ENCODE measurements around the gene PHF2.
A peak's percentile ranks its signal among the peaks of the same experiment; 100 is the strongest.

PHF2 gene

DNA sequence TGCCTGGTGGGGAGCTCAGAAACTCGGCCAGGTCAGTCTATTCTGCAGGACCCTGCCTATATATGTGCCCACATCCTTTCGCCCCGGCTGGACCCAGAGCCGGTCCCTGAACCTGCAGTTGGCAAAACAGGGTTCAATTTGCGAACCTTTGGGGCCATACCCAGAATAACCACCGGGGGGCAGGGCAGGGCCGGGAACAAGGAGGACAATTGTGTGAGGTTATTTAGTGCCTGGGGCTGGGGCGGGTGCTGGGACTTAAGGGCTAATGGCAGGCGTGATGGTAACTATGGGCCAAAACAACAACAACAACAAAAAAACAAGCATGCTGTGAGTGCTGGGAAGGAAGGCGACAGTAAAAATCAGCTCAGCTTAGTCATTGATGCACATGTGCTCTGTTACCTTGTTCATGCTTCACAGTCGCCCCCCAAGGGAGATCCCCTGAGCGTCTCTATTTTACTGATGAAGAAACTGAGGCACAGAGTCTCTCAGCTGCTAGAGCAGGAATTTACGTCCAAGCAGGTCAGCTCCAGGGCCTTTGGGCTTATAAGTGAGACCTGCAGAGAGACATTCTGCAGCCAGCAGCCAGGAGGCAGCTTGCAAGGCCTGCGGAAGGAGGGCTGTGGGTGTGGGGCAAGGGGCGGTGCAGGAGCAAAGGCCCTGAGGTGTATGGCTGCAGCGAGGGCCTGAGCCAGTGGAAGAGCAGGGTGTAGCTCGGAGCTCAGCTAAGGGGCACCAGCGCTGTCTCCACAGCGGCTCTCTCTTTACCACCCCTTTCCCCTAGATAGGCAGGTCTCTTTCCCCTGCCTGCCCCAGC lies 106.0 kb downstream of the PHF2 start:
- peak; percentile 74 for DNase-seq

DNA sequence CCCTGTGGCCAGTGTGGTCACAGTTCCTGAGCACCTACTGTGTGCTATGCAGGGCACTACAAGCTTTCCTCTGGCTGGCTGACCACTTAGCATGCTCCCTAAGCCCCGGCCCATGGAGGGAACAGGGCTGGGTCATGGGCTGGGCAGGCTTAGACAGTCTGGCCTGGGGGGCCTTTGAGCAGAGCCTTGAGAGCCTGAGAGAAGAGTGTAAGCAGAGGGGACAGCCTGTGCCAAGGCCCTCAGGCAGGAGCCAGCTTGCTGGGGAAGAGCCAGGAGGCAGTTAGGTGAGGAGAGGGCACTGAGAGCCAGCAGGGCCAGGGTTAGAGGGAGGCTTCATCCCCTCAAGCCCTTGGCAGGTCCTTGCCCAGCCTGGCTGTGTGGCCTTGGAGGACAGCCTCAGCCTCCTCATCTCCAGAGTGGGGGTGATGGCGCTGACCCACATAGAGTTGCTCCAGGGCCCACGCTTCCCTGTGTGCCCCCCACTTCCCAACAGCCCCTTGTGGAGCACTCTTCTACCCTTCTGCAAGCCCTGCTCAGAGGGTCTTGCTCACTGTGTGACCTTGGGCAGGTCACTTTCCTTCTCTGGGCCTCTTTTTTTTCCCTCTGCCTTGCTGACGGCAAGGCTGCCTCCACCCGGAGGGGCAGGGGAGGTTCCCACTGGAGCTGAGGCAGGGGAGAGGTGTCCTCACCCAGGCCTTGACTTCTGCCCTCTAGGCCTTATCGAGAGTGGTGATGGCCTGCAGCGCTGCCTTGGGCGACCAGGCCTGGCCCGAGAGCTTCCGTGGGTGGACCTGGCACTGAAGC lies 107.1 kb downstream of the PHF2 start:
- DNase-seq = no peak

DNA sequence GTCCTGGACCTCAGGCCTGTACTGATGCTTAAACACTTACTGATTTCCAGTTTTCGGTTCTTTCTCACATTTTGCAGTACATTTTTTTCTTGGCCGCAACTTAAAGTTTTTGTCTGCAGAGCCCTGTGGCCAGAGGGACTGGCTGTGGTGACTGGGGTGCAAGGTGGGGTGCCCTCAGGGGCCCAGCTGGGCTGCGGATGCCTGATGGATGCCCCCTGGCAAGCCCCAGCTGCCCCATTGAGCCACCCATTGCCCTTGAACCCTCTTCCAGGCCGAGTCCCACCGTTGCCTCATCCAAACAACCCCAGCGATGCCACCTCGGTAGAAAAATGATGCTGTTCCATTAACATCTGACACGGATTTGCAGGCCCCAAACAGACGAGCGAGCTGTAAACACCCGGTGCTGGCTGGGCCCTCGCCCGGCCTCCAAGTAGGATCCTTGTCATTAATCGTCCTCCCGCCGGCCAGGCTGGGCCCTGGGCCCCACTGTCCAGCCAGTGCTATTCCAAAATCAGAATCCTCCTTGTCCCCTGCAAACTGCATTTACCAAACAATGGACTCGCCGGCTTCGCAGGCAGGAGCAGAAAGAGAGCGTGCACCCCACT lies 107.9 kb downstream of the PHF2 start:
- DNase-seq = no peak

DNA sequence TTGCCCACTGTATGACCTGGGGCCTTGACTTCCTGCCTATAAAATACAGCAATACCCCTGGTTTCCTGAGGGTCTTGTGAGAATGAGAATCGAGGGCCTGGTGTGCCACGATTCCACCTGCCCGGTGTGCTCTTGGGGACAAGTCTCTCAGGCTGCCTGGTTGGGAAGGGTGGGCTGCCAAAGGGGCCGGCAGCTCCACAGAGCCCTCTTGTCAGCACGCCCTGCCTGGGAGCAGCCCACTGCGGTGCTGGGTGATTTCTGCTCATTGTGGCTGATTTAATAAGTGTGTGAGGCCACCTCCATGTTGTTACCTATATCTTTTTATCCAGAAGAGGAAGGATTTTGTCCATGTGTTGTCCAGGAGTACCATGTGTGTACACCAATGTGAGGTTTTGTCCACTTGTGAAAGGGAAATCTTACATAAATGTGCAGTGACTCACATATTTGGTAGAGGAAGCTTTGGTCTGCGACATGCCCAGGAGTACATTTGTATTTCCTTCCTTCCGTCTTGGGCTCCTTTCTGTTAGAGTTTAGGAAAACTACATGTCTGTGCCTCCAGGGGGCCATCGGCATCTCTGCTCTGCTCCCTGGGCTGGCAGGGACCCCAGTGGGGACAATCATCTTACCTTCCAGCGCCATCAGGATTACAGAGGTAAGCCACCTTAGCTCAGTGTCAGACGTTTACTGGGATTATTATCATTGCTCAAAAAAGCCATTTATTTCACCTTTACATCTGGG lies 108.6 kb downstream of the PHF2 start:
- no peak for DNase-seq

DNA sequence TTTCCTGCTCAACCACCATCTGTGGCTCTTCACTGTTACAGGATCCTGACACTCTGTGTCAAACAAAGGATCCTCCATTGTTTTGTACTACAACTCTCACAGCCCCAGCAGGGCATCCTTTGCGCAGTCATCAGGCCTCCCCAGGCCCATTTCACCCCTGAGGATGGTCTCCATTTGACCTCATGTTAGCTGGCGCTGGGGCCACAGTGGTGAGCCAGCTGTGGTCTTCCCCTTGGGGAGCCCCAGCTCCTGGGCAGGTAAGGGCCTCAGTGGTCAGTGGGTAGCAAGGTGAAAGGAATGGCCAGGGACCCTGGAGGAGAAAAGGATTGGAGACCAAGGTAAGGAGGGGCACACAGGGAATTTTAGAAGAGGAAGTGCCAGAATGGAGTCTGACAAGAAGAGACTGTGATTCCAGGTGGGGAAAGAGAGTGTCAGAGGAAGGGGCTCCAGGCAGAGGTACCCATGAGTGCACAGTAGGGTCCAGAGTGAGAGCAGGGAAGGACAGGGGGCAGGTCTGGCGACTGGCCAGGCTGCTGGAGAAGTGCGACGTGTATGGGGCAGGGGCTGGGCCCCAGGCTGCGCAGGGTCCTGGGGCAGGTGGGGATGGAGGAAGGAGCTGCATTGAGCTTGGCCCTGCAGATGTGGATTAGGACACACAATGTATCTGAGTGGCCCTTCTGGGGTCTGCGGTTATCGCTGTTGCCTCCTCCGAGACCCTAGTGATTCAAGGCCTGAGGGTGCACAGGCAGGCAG lies 109.9 kb downstream of the PHF2 start:
- DNase-seq = no peak

DNA sequence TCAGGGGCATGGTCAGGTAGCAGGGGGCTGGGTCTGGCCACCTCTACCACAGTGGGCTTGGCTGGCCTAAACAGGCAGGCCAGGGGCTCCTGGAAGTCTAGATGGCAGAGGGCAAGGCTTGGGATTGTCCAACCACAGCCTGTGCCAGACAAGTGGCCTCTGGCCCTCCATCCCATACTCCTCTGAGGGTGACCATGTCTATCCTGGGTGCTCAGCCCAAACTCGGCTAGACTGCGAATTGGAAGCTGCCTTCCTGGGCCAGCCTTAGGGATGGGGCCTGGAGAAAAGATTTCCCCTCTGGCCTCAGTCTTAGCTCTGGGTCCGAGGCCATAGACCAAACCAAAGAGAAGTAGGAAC lies 110.5 kb downstream of the PHF2 start:
- no peak for DNase-seq

GRCh38 chr9:93690618-93691017 lies 114.2 kb downstream of the PHF2 start:
- DNase-seq = no peak

GRCh38 chr9:93693129-93693528 lies 116.7 kb downstream of the PHF2 start:
- no peak for DNase-seq

GRCh38 chr9:93697352-93698139 lies 121.2 kb downstream of the PHF2 start:
- no peak for DNase-seq

DNA sequence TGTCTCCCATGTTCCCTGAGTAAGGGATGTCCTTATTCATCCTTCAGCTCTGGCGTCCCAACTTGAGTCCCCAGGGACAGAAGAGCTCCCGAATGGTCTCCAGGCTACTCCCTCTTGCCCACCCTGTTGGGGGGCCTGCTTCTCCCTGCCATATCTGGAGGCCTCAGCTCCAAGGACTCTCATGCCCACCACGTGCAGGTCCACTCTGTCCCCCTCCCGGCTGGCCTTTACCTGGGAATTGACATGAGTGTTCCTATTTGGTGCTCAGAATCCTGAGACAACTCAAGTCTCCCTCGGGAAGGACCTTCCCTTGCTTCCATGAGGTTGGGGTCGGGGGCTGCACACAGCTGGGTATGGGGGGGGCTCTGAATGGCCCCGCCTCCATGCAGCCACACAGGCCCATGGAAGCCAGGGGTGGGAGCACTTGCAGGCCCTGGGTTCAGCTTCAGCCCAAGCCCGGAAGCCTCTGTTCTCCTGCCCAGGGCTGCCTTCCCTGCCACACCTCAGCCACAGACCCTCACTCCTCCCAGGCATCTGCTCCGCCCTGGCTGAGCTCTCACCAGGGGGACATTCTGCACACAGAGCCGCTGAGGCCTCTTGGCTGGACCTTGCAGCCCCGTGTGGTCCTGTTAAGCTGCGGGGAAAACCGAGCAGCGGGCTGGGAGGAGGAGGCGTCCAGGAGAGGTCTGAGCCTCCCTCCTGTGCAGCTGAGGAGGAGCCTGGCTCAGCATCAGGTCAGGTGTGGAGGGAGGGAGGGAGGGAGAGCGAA lies 121.9 kb downstream of the PHF2 start:
- no peak for DNase-seq

DNA sequence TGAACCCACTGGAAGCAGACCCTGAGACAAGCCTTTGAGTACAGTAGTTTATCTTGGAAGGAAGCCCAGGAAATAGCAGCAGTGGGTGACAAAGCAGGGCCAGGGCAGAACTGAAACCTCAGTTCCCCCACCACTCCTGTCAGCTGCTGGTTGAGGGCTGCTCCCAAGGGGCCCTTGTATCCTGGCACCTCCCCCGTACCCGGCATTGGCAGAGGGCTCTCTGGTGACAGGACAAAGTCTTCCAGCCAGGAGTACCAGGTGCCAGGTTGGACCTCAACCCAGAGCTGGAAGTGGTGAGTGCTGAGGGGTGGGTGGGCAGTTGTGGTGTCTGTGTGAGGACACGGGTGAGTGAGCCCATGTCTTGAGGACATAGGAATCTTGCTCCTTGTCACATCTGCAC lies 123.3 kb downstream of the PHF2 start:
- no peak for DNase-seq

DNA sequence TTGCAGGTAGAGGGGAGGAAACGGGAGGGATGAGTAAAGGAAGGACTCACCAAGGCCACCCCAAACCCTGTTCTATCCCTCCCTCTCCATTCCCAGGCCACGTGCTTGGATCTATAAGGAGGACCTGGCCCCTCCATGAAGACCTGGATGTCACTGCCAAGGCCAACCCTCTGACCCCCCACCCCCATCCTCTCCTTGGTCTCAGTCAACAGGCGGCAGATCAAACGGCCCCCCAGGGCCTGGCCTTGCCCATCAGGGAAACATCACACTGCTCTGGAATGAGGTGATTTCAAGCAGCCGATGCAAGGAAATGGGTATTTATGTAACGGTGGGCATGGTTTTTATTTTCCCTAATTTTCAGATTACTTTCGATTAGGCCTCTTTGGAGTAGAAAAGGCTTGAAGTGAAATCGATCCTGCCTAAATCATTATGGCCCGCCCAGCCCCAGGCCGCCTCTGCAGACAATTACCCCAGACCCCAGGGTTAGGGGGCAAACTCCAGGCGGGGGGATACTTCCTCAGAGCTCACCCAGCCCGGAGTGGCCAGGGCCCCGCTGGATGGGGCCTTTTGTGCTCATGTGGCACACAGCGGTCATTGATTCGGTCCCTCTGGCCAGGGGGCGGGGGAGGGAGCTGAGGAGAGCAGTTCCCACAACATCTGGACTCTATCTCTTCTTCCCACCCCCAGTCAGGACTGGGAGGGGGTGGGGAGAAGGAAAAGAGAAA lies 125.3 kb downstream of the PHF2 start:
- DNase-seq = no peak

DNA sequence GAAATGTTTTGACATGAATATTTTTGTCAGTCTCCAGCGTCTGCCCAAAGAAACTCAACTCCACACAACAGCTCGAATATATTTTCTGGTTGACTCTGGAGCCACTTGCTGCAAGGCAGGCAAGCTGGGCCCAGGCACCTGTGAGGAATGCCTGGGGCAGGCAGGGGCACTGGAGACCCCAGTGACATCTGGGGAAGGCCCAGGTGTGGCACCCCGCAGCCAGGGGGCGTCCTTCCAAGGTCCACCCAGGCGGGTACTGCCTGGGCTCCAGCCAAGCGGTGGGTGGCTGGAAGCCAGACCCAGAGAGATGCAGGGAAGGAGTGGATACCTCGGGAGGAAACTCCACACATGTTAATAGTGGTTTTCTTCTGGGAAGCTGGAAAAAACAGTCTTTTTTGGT lies 125.9 kb downstream of the PHF2 start:
- DNase-seq = no peak

DNA sequence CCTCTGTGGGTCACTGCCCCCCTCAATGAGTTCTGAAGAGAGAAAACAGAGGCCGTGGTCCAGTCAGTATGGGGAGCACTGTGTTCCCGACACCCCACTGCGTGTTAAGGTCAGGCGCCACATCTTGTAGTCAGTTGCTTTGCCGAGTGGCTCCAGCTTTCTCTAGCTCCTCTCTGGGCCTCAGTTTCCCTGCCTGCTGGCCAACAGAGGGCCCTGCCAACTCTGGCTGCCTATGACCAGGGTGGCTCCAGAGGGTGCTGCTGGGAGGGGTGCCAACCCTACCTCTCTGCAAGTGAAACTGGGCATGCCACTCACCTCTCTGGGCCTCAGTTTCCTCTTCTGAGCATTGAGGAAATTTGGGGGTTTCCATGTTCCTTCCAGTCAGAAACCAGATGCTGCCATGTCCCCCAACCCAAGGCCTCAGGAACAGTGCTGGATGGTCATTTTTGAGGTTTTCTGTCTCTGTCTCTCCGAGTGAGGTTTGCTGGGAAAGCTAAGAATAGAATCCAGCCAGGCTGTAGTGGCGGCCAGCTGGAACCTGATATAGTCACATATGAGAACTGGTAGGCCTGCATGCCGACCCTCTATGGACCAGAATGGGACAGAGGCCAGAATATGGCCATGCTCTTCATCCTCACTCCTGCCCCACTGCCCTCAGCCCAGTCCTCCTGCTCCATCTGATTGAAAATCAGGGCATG lies 132.1 kb downstream of the PHF2 start:
- DNase-seq = no peak

DNA sequence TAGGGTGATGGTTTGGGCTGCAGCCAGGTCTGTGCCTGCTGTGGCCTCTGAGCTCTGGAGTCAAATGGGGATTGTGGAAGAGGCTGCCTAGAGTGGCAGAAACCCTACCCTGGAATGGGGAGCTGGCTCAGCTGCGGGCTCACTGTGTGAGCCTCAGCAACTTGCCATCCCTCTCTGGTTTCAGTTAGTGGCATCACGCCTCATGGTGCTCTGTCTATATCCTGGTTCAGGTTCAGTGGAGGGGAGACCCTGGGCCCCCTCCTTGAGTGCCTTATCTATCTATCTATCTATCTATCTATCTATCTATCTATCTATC lies 132.6 kb downstream of the PHF2 start:
- no peak for DNase-seq

GRCh38 chr9:93709600-93710369 lies 133.4 kb downstream of the PHF2 start:
- DNase-seq = no peak

- no peak for DNase-seq
Measured at GRCh38 chr9:93710370-93710723, 134.0 kb downstream of the PHF2 start.

GRCh38 chr9:93711002-93711401 lies 134.6 kb downstream of the PHF2 start:
- no peak for DNase-seq

DNA sequence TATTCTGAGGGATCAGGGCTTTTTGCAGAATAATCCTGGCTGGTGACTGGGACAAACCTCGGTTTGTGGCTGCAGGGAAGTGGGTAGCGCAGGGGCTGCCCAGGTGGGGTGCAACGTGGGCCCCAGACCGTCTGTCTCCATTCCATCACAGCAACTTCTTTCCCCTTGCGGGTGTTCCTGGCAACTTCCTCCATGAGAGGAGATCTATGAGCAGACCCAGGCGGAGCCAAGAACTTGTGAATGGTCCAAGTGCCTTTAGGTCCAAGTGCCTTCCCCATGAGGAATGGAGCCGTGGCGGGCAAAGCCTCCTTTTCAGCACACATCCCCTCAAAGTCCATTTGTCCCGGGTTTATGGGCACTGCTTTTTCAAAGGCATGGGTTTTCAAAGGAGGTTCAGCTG lies 136.5 kb downstream of the PHF2 start:
- DNase-seq = no peak
